Keratinocyte (primary cell): ENCODE measurements around the gene COPG2. TPM values are rescaled to one million over a fixed set of nuclear protein-coding genes. Genes with fewer than 3 reads are reported as not detected.
"Not testable (repeated sequence)": the region's sequence is repeated elsewhere in the genome, so short reads cannot be mapped to it uniquely, and the experiment has no call there.

ENCODE experiments used
- DNase-seq: peaks from one replicate; pipeline ENCODE4 v3.0.0-alpha.2; 2011; ENCODE audit warnings: low read depth, missing footprints, low spot score
- FAIRE-seq: peaks from 2 replicates; lab custom pipeline; 2011; peaks lifted over from hg19 to GRCh38; lab: Jason Lieb, UNC
- H2AFZ ChIP-seq: 2 replicates; pipeline ENCODE4 v1.6.0; 2012; ENCODE audit warnings: low read length, control low read depth, inconsistent platforms; ENCODE audit not compliant: control insufficient read depth
- H3K27ac ChIP-seq: 2 replicates; pipeline ENCODE4 v1.5.1; 2011; ENCODE audit warnings: low read length; ENCODE audit not compliant: control insufficient read depth, insufficient read depth
- H3K27me3 ChIP-seq: 3 replicates; pipeline ENCODE4 v1.6.0; 2011; ENCODE audit warnings: low read length; ENCODE audit not compliant: control insufficient read depth, insufficient read depth; ENCODE audit errors: extremely low read depth
- H3K36me3 ChIP-seq, 2 experiments: 2 replicates in 1 of 2; 3 replicates in 1 of 2; pipeline ENCODE4 v1.5.1; 2011; ENCODE audit warnings: low read length in 2 of 2, mild to moderate bottlenecking in 1 of 2; ENCODE audit not compliant: control insufficient read depth in 2 of 2, insufficient read depth in 2 of 2; ENCODE audit errors: extremely low read depth in 1 of 2
- H3K4me1 ChIP-seq: 3 replicates; pipeline ENCODE4 v1.5.1; 2011; ENCODE audit warnings: low read length; ENCODE audit not compliant: control insufficient read depth, insufficient read depth; ENCODE audit errors: extremely low read depth
- H3K4me2 ChIP-seq: 3 replicates; pipeline ENCODE4 v1.6.0; 2011; ENCODE audit warnings: low read depth, low read length; ENCODE audit not compliant: control insufficient read depth, insufficient read depth; ENCODE audit errors: extremely low read depth
- H3K4me3 ChIP-seq, 3 experiments: fragments of 200-600 bp in 1 of 3; sonication (generic) in 1 of 3; 2 replicates in 2 of 3; 3 replicates in 1 of 3; pipeline ENCODE4 v1.5.1; 2011 to 2016; ENCODE audit warnings: low read length in 3 of 3, mild to moderate bottlenecking in 3 of 3, control low read depth in 2 of 3, inconsistent platforms in 1 of 3, low read depth in 1 of 3, mixed read lengths in 1 of 3, mixed run types in 1 of 3, moderate library complexity in 1 of 3; ENCODE audit not compliant: control insufficient read depth in 2 of 3, insufficient read depth in 2 of 3; ENCODE audit errors: extremely low read depth in 1 of 3
- H3K79me2 ChIP-seq: 2 replicates; pipeline ENCODE4 v1.6.0; 2012; ENCODE audit warnings: low read length; ENCODE audit not compliant: control insufficient read depth, insufficient read depth
- H3K9ac ChIP-seq: 3 replicates; pipeline ENCODE4 v1.6.0; 2011; ENCODE audit warnings: low read length; ENCODE audit not compliant: control insufficient read depth, insufficient read depth; ENCODE audit errors: extremely low read depth
- H3K9me1 ChIP-seq: 3 replicates; pipeline ENCODE4 v1.6.0; 2011; ENCODE audit warnings: low read length; ENCODE audit not compliant: control insufficient read depth, insufficient read depth; ENCODE audit errors: extremely low read depth
- H3K9me3 ChIP-seq: 2 replicates; pipeline ENCODE4 v1.5.1; 2012; ENCODE audit warnings: low read depth, low read length; ENCODE audit not compliant: control insufficient read depth
- H4K20me1 ChIP-seq: 3 replicates; pipeline ENCODE4 v1.6.0; 2011; ENCODE audit warnings: low read length; ENCODE audit not compliant: control insufficient read depth, insufficient read depth; ENCODE audit errors: extremely low read depth
- EZH2 ChIP-seq: IDR thresholded peaks from one replicate; pipeline ENCODE4 v1.6.1; 2012; ENCODE audit warnings: inconsistent platforms, mild to moderate bottlenecking, low read length, moderate library complexity
- dilution Hi-C: fragments of 300-500 bp; cut with MboI; formaldehyde crosslinking; loops from one replicate; pipeline ENCODE4 v1.7.0; 2020; ENCODE audit warnings: low sequenced_read_pairs; ENCODE audit not compliant: extremely low pct_ligation_motif_present
- polyA plus RNA-seq, 5 experiments: library from polyadenylated mRNA; depleted of rRNA in 3 of 5; stranded (reverse) in 3 of 5; stranded (forward) in 1 of 5; unstranded in 1 of 5; fragments of >200 nt; gene quantifications; 1 replicate in 1 of 5; 2 replicates in 3 of 5; 3 replicates in 1 of 5; pipeline versions ENCODE4 v1.2.1 to v1.2.3, GENCODE V29; 2011 to 2012; ENCODE audit warnings: missing spikeins in 2 of 5, low read depth in 1 of 5, low replicate concordance in 1 of 5
- TF ChIP-seq, protein P1 (sequence below), 3 experiments: IDR thresholded peaks in 1 of 3; conservative IDR thresholded peaks in 1 of 3; optimal IDR thresholded peaks in 1 of 3; 2 replicates in 2 of 3; 3 replicates in 1 of 3; pipeline versions ENCODE3 to v1.5.1; 2011; ENCODE audit warnings: low read length in 3 of 3, mild to moderate bottlenecking in 3 of 3, moderate library complexity in 2 of 3, control low read depth in 1 of 3, inconsistent platforms in 1 of 3; ENCODE audit not compliant: insufficient read depth in 2 of 3; ENCODE audit errors: extremely low read depth in 1 of 3

Gene COPG2
- polyA plus RNA-seq, 1 donor (not counting 4 experiments of a cell fraction or from before 2014, with no cell fraction given): 38.8 TPM

GRCh38 chr7:130513447-130513846, 155.1 kb downstream of the COPG2 start:
- FAIRE-seq: no peak
- no peaks in the 10 kb centered on the region for H4K20me1 ChIP-seq
- H3K9ac ChIP-seq: no peak overlapping the region
- no peaks in the 10 kb centered on the region for H3K79me2 ChIP-seq
- no peak overlapping the region for H3K4me2 ChIP-seq
- H3K4me1 ChIP-seq: no peaks in the 10 kb centered on the region
- H3K27ac ChIP-seq: no peak overlapping the region
- TF ChIP-seq, protein P1, sequence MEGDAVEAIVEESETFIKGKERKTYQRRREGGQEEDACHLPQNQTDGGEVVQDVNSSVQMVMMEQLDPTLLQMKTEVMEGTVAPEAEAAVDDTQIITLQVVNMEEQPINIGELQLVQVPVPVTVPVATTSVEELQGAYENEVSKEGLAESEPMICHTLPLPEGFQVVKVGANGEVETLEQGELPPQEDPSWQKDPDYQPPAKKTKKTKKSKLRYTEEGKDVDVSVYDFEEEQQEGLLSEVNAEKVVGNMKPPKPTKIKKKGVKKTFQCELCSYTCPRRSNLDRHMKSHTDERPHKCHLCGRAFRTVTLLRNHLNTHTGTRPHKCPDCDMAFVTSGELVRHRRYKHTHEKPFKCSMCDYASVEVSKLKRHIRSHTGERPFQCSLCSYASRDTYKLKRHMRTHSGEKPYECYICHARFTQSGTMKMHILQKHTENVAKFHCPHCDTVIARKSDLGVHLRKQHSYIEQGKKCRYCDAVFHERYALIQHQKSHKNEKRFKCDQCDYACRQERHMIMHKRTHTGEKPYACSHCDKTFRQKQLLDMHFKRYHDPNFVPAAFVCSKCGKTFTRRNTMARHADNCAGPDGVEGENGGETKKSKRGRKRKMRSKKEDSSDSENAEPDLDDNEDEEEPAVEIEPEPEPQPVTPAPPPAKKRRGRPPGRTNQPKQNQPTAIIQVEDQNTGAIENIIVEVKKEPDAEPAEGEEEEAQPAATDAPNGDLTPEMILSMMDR (optimal IDR thresholded peaks at IDR 0.05 in 1 of 3, IDR thresholded peaks at IDR 0.05 in 1 of 3, conservative IDR thresholded peaks at IDR 0.05 in 1 of 3; ENCODE audit: extremely low read depth in 1 of 3, insufficient read depth in 2 of 3, low read length in 3 of 3): no peak
- TF ChIP-seq EZH2: no peak
- no peaks in the 10 kb centered on the region for H3K9me1 ChIP-seq
- DNase-seq: no peak
- dilution Hi-C loops: no loop called here
- no peaks in the 10 kb centered on the region for H3K27me3 ChIP-seq
- H3K36me3 ChIP-seq: peaks cover under 1 to 3% of the 10 kb centered on the region in 2 experiments
- no peak overlapping the region for H2AFZ ChIP-seq
- no peak overlapping the region for H3K4me3 ChIP-seq
- H3K9me3 ChIP-seq: no peaks in the 10 kb centered on the region

GRCh38 chr7:130512038-130512437, 156.5 kb downstream of the COPG2 start:
- H3K79me2 ChIP-seq, H3K9me1 ChIP-seq, H3K27me3 ChIP-seq, H3K27ac ChIP-seq, H3K9me3 ChIP-seq, H3K4me3 ChIP-seq, H2AFZ ChIP-seq, dilution Hi-C loops, H3K4me2 ChIP-seq, FAIRE-seq, H3K4me1 ChIP-seq, DNase-seq, H3K36me3 ChIP-seq, H3K9ac ChIP-seq, H4K20me1 ChIP-seq: not testable (repeated sequence)

DNA sequence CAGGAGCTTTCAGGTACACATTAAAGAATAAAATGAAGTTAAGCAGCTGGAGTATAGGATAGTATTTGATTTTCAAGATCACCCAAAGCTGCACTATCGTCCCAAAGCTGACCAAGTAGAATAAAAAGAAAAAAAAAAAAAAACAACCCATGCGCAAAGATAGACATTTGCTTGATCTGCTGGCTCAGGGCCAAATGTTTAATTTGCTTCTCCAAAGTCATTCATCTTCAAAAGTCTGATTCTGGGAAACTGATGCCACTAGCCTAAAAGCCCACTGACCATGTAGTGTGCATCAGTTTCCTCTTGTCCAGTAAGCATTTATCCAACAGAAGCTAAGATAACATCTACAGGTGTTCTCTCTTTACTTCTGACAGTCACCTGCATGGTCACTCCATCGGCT, 162.2 kb downstream of the COPG2 start:
- H3K9ac ChIP-seq: no peak overlapping the region
- H3K36me3 ChIP-seq: peaks cover 3 to 4% of the 10 kb centered on the region in 2 experiments
- H4K20me1 ChIP-seq: no peaks in the 10 kb centered on the region
- TF ChIP-seq, protein P1 (optimal IDR thresholded peaks at IDR 0.05 in 1 of 3, IDR thresholded peaks at IDR 0.05 in 1 of 3, conservative IDR thresholded peaks at IDR 0.05 in 1 of 3; ENCODE audit: extremely low read depth in 1 of 3, insufficient read depth in 2 of 3, low read length in 3 of 3): no peak
- TF ChIP-seq EZH2: no peak
- no peak overlapping the region for H3K4me3 ChIP-seq
- H3K4me1 ChIP-seq: no peaks in the 10 kb centered on the region
- no peaks in the 10 kb centered on the region for H3K9me3 ChIP-seq
- DNase-seq (no peak), FAIRE-seq (no peak)
- dilution Hi-C loops: no loop called here
- H3K79me2 ChIP-seq: no peaks in the 10 kb centered on the region
- H3K4me2 ChIP-seq: no peak overlapping the region
- H3K9me1 ChIP-seq: no peaks in the 10 kb centered on the region
- H3K27ac ChIP-seq: no peak overlapping the region
- H3K27me3 ChIP-seq: no peaks in the 10 kb centered on the region
- H2AFZ ChIP-seq: no peak overlapping the region
